Activated CD4-positive, CD25-positive, alpha-beta regulatory T cell (primary cell): ENCODE measurements around the gene ACADVL.
"Not testable (repeated sequence)": the region's sequence is repeated elsewhere in the genome, so short reads cannot be mapped to it uniquely, and the experiment has no call there.

Source experiments
- DNase-seq, 4 experiments: peaks; one replicate each; lab custom pipeline; 2025; lab: John Stamatoyannopoulos, UW

Gene ACADVL

GRCh38 chr17:7235693-7236665, 16.2 kb downstream of the ACADVL start:
- DNase-seq = no peak

GRCh38 chr17:7236808-7237207, 17.1 kb downstream of the ACADVL start:
- DNase-seq = no peak

GRCh38 chr17:7237266-7237760, 17.6 kb downstream of the ACADVL start:
- DNase-seq = no peak

DNA sequence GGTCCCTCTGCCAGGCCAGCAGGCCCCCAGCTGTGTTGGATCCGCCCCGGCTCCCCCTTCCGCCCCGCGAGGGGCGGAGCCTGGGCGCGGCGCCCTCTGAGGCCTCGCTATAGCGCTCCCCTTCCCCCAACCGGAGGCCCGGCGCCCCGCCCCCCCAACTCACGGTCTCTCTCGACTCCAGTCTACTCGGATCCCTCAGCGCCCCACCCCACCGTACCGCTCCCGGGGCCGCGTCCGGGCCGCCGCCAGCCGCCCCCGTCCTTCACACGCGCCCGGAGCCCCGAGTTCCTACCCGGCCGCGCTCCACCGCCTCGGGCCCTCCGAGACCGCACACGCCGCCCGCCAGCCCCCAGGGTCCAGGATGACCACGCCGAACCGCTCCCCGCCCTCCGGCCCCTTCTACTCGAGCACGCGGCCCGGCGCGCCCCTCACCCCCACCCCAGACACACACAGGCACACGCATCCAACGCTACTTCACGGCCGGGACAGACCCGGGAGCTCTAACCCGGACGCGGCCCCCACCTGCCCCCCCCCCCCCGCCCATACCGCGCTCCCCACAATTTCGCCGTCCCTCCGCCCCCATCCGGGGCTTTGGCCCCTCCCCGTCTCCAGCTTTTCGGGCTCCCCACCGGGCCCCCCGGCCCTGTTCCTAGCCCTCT, 18.2 kb downstream of the ACADVL start:
- peak; percentile 67 to 71 (median 69) for DNase-seq

DNA sequence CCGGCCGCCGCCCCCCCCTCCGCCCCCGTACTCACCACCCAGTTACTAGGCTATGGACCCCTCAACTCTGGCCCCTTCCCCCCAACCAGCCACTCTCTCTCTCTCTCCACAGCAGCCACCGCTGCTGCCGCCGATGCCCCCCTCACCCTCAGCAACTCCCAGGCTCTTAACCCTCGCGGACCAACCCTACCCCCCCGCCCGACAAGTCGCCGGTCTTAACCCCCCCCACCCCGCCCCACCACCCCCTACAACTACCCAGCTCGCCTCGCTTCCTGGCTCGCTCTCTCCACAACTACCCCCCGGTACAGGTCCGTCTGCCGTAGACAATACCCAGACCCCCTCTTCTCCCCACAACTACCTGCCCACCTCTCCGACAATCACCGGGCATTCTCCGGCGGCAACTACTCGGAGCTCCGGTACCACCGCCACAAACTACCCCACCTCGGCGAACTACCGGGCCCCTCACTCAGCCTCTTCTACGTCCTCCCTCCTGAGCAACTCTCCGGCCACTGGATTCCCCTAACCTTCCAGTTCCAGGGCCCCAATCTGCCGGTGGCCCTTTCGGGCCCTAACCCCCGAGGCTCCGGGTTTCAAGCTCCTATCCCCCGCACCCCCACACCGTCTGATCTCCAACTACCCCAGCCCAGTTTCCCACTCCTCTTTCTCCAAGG, 18.8 kb downstream of the ACADVL start:
- DNase-seq = peak in 2 of 4 experiments; percentile 48 to 52

GRCh38 chr17:7239091-7240027, 19.6 kb downstream of the ACADVL start, which contains the start of gene PHF23:
Gene PHF23, minus strand, starts transcription at chr17:7239457. Its CDS starts 178 bp downstream, at chr17:7239279.
- DNase-seq = peak; percentile 94 to 96 (median 96)

- DNase-seq = no peak
Observed at GRCh38 chr17:7240375-7240774, 20.6 kb downstream of the ACADVL start.

DNA sequence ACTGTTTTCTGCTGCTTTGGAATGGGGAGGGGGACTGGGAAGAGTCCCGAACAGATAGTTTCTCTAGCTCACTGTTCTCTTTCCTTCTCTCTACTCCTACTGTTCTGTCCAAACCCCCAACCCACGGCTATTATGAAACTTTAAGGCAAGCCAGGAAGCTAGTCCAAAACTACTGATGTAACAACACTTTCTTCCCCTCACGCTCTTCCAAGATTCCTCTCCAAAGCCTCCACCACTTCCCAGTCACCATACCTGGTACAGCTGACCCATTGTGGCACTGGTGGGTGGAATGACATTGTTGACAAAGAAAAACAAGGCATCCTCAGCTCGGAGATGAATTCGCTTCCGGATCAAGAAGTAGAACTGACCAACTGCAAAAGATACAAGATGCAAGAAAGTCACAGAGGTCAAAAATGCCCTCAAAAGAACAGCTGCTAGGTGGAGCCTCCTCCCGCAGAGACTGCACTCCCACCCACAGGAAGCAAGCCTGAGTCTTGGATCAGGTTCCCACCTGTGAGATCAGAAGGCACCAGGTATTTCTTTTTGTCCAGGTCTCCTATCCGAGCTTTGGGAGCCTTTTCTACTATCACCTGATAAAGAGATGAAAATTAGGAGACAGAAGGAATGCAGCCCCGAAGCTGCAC, 21.5 kb downstream of the ACADVL start:
- no peak for DNase-seq

DNA sequence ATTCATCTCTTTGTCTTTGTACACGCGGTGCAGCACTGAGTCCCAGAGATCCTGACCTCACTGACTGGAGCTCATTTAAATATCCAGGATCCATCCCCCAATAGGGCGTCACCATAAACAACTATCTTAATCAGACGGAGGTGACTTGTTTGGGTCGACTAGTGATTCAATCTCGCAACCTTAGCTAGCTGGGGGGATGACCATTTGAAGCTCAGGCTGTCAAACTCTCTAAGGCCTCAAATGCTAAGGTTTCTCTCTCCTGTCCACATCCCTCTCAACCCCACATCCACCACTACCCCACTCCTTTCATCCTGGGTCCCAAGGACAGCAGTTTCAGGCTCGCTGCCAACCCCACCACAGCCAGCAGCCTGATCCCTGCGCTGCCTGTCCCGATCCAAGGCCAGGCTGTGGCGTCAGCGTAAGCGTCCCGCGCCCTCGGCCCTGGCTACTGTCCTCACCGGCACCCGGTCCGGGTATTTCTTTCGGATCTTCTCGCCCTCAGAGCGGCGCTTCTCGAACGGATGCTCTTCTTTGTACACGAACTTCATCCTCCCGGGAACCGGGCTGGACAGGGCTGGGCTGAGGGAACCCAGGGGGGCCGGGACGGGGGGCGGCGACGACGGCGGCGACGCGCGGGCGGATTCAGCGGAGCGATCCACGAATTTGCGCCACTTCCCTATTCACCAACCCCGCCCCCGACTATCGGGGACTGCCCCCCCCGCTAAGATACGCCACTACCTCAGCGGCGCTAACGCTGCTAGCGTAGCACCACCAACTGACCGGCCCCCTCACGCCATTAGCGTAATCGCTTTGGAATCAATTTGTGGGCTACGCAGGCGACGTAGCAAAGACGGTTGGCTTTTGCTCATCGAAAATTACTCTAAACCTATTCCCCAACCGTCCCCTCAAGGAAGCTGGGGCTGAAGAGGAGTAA, 22.3 kb downstream of the ACADVL start, which contains the start of gene GABARAP:
GABARAP (minus strand) TSS at position 667 of the 934 bp plus-strand sequence; CDS start at position 548, 119 bp downstream.
- peak; percentile 81 to 90 (median 86) for DNase-seq

DNA sequence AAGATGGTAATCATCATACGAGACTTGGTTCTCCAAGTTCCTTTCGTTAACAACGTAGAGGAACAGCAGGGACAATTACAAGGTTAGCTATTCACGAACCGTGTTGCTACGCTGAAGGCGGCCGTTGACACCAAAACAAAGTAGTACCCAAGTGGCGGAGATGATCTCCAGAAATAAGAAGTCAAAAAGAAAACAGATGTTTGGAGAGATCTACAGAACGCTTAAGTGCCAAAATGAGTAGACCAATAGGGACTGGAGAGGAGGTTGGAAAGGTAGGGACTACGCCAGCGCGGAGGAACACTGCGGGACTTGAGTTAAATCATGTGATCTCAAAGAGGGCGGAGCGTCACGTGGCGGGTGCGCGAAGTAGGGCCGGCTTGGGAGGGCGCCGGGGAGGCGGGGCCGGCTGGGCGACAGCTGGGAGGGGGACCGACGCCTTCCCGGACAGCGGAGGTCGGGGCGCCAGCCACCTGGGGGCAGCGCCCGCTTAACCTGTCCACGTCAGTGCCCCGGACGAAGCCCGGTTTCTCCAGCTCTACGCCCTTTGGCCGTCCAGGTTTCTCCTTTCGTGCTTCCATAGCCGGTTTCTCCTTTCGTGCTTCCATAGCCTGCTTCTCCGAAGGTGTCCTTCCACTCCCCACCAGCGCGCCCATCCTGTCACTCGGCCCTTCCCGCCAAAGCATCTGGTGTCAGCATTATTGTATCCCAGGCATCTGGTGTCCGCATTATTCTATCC, 23.1 kb downstream of the ACADVL start:
- DNase-seq = peak; percentile 79 to 88 (median 86)

GRCh38 chr17:7243453-7243729, 23.7 kb downstream of the ACADVL start:
- DNase-seq = no peak

- not testable (repeated sequence) for DNase-seq
Observed at GRCh38 chr17:7243838-7244237, 24.1 kb downstream of the ACADVL start.

- no peak for DNase-seq
Observed at GRCh38 chr17:7246779-7247178, 27.0 kb downstream of the ACADVL start.

DNA sequence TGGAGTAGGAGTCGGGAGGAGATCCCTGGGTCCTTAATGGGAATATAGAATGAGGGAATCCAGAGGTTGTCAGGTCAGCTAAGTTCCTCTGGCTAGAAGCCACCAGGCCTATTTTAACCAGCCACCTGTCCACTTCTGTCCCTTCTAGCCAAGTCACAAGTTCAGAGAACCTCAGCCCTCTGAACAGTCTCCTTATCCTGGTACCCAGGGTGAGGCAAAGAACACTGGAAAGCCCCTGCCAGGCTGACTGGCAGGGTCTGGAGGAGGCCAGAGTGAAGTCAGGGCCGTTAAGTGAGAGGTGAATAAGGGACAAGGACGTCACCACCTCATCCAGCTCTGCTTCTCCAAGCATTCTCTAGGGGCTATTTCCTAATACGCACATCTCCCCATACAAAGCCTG, 29.1 kb downstream of the ACADVL start:
- DNase-seq = no peak

DNA sequence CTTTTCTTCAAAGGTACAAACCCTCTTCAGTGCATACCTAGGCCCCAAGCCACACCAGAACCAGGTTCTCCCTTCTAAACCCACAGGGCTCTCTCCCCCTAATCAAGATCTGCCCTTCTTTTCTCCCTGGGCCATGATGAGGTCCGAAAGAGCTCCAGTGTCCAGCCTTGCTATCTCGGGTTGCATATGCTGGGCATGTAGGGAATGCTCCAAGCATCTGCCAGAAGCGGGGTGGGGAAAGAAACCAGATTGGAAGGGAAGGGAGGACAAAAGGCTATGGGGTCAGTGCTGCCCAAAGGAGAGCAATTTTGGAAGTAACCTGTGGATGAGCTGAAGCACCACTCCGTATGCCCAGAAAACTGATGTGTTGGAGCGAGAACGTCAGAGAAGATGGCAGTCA, 29.5 kb downstream of the ACADVL start:
- no peak for DNase-seq

DNA sequence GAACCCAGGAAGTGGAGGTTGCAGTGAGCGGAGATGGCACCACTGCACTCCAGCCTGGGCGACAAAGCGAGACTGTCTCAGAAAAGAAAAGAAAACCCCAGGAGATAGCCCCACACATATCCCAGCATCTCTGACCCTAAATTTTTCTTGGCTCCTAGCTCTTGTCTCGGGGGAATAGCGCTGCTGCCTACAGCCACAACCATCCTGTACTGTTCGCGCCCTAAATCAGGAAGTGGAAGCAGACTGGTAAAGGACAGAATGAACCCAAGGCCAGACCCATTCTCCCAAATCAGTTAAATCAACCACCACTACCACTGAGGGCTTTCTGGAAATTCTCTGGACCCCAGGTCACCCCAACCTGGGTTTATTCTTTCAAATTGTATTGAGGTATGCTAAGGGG, 30.1 kb downstream of the ACADVL start:
- no peak for DNase-seq

DNA sequence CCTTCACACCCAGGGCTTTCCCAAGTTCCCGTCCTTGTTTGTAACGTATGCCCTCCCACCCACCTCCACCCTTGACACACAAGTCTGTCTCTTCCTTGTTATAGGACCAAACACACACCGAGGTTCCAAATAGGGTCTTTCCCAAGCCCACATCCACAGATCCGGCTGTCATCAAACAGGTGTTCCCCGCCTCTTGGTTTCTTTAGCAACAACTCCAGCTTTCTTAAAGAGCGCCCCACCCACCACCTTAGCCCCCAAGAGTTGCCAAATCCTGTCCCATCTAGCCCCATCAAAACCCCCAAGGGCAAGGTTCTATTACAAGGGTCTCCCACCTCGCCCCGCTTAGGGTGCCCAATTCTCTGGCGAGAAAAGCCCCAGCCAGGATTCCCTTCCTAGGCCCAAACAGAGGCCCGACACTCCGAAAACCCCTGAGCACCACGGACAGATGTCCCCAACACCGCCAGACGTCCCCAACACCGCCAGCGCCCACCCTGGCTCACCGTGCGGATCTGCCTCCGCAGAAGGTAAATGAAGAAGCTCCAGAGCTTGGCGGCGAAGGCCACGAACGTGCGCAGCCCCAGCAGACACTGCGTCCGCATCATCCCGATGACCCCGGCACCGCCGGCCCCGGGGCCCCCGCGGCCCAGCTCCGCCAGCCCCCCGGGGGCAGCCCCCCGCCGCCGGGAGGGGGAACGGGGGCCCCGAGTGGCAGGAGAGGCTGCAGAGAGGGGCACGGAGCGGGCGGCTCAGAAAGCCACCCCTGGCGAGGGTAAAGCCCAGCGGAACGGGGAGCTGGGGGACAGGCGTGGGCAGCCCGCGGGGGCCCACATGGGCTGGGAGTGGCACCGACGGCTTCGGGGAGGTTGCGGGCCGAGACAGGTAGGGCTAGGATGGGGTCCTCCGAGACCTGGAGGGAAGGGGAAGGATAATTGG, 31.2 kb downstream of the ACADVL start:
- DNase-seq = no peak
